GM12873 (cell line): ENCODE data around the gene ROCK2.

ENCODE experiments used
- TF ChIP-seq, protein P1 (sequence below): IDR thresholded peaks from 2 replicates; pipeline ENCODE4 v1.5.1; 2012; ENCODE audit warnings: low read depth, mild to moderate bottlenecking, moderate library complexity, low read length, control low read depth; ENCODE audit not compliant: insufficient read depth; ENCODE audit errors: missing control alignments

ROCK2 gene

DNA sequence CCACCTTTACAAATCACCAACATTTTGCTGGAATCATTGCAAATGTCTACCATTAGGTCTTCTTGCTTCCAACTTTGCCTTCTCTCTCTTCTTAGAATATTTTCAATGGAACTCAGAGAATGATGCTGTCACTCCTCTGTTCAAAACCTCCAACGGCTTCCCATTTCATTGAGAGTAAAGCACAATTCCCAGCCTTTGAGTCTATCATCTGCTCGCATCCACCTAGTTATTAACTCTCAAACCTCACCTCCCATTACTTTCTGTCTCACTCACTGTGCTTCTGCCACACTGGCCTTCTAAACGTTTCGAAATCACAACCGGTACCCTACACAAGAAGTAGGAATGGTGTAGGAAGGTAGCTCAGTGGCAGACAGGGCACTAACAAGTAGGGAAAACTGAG is 40.0 kb downstream of the ROCK2 start:
- TF ChIP-seq, protein P1, sequence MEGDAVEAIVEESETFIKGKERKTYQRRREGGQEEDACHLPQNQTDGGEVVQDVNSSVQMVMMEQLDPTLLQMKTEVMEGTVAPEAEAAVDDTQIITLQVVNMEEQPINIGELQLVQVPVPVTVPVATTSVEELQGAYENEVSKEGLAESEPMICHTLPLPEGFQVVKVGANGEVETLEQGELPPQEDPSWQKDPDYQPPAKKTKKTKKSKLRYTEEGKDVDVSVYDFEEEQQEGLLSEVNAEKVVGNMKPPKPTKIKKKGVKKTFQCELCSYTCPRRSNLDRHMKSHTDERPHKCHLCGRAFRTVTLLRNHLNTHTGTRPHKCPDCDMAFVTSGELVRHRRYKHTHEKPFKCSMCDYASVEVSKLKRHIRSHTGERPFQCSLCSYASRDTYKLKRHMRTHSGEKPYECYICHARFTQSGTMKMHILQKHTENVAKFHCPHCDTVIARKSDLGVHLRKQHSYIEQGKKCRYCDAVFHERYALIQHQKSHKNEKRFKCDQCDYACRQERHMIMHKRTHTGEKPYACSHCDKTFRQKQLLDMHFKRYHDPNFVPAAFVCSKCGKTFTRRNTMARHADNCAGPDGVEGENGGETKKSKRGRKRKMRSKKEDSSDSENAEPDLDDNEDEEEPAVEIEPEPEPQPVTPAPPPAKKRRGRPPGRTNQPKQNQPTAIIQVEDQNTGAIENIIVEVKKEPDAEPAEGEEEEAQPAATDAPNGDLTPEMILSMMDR = no peak

DNA sequence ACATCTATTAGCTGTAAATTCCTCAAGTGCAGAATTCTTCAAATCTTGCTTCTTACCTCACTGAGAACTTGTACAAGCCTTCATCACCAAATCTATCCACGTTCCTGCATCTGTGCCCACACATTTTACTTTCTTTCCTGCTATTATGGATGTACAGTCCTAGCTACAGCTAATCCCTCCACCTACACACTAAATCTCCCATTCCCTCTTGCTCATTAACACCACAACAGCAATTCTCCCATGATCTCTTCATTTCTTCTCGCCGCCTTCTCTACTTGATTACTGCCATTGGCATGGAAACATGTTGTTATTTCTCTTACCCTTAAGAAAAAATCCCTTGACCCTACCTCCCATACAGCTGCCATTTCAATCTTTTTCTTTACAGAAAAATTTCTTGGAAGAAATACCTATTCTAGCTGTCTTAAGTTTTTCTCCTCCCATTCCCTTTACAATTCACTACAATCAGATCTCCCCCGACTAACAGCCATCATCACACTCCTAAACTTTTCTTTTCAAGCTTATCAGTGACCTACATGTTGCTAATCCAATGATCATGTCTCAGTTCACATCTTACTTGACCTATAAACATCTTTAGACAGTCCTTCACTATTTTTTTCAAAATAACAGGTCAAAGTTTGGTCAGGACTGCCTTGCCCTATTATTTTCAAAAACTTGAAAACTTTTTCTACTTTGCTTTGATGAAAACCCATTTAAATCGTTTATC is 41.0 kb downstream of the ROCK2 start:
- TF ChIP-seq, protein P1 = no peak

DNA sequence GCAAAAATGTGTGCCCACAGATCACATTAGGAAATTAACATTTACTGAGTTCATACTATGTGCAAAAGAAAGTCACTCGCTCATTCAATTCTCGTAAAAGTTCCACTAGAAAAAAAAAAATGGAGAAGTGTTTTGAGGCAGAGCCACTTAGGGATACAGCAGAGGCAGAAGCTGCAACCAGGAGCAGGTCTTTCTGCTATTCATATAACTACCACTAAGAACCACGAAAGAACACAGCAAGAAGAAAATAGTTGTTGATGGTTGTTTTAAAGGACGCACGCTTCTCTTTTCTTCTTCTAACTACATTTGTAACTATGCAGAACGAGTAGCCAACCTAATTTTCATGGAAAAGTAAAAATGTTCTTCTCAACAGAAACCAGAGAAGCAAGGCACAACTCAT is 45.0 kb downstream of the ROCK2 start:
- TF ChIP-seq, protein P1 = no peak

DNA sequence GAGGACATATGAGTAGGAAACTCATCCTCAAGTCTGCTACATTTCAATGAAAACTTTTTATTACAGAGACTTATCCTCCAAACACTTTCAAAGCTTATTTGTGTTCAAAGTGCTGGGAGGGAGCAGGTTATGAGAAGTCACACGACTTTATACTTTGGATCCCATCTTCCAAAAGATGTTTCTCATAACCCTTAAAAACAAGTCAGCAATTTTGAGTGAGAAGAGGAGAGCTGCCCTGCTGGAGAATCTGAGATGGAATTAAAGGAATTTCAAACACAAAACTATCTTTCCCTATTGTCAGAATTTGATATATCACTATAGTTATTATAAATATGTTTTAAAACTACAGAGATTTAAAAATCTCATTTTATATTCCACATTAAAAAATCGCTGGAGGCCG is 45.8 kb downstream of the ROCK2 start:
- TF ChIP-seq, protein P1 = no peak

DNA sequence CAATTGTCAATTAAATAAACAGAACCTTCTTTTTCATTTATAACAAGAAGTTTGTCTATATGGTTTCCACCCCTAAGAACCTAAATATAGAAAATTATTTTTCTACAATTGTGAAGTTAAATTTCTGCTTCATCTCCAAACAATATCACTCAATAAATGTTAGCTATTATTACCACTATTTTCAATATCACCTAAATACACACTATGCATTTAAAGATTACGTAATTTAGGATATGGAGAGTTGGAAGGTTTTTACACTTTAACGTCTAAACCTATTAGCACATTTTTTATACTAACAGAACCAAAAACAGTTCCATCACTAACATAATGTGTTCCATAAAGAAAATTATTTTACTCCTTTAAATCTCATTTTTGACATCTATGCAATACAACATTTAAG is 48.0 kb downstream of the ROCK2 start:
- TF ChIP-seq, protein P1 = no peak

DNA sequence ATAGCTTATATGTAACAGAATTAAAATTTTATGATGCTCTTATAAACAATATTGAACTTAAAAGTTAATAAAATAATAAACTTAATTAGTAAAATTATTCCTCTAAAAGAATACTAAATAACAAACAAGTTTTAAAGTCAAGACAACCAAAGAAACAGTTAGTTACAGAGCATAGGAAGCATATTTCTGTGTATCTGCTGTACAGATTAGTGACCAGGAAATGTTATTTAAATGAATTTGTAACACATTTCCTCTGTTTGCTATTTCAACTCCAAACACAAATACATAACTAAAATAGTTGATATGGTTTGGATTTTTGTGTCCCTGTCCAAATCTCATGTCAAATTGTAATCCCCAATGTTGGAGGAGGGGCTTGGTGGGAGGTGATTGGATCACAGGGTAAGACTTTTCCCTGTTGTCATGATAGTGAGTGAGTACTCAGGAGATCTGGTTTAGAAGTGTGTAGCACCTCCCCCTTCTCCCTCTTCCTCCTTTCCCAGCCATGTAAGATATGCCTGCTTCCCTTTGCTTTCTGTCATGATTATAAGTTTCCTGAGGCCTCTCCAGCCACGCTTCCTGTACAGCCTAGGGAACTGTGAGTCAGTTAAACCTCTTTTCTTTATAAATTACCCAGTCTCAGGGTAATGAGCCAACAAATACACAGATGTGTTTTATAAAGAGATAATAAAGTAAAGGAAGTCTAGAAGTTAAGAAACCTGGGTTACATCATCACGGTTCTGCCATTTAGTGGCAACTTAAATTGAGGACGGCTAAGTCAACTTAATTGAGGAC is 51.8 kb downstream of the ROCK2 start:
- TF ChIP-seq, protein P1 = no peak

DNA sequence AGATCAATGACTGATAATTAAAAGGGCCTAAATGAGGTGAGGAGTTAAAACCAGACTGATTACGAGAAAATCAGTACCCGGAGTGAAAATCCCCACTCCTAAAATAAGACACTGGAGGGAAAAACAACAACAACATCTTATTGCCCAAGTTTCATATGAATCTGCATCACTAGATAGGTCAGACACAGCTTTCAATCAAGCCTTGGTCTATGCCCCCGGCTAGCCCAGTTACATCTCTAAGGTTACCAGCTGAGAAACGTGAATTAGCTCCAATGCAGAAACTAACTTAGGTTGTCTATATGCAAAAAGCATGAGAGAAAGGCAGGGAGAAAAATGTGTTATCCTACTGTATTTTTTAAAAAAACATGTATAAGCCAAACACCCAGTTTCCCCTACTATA is 53.7 kb downstream of the ROCK2 start:
- TF ChIP-seq, protein P1 = no peak
